Measurements from ENCODE around the gene UNC119. TPM values are rescaled to one million over a fixed set of nuclear protein-coding genes. Genes with fewer than 3 reads are reported as not detected.

UNC119 gene
- total RNA-seq, 1 donor from 2014 or later, result 59.1 TPM

GRCh38 chr17:28545787-28546415 lies 6.5 kb downstream of the UNC119 start:
- H3K36me3 Mint-ChIP-seq (ENCODE audit: low read depth), result no peaks in the 10 kb centered on the region
- H3K4me1 Mint-ChIP-seq, result peaks cover 14% of the 10 kb centered on the region
- H3K4me3 Mint-ChIP-seq, result no peak overlapping the region
- DNase-seq (ENCODE audit: low read depth, low spot score), result no peak
- TF ChIP-seq CTCF (conservative IDR thresholded peaks at IDR 0.05), result no peak
- no peaks in the 10 kb centered on the region for H3K9me3 Mint-ChIP-seq
- H3K27me3 Mint-ChIP-seq (ENCODE audit: low read depth), result no peaks in the 10 kb centered on the region
- H3K27ac Mint-ChIP-seq (ENCODE audit: unreplicated experiment), result peak overlapping the region; percentile 35

GRCh38 chr17:28545141-28545503 lies 7.3 kb downstream of the UNC119 start:
- Mint-ChIP-seq H3K4me1 (peaks cover 6% of the 10 kb centered on the region), H3K27ac (ENCODE audit: unreplicated experiment) (no peak overlapping the region), H3K9me3 (no peaks in the 10 kb centered on the region), H3K4me3 (no peak overlapping the region), H3K36me3 (ENCODE audit: low read depth) (no peaks in the 10 kb centered on the region), H3K27me3 (ENCODE audit: low read depth) (no peaks in the 10 kb centered on the region)
- TF ChIP-seq CTCF (conservative IDR thresholded peaks at IDR 0.05), result no peak
- DNase-seq (ENCODE audit: low read depth, low spot score), result no peak

GRCh38 chr17:28544402-28545140 lies 7.9 kb downstream of the UNC119 start:
- DNase-seq (ENCODE audit: low read depth, low spot score), result no peak
- Mint-ChIP-seq H3K9me3 (no peaks in the 10 kb centered on the region), H3K27ac (ENCODE audit: unreplicated experiment) (no peak overlapping the region), H3K4me3 (no peak overlapping the region), H3K4me1 (peaks cover 4% of the 10 kb centered on the region), H3K27me3 (ENCODE audit: low read depth) (no peaks in the 10 kb centered on the region), H3K36me3 (ENCODE audit: low read depth) (no peaks in the 10 kb centered on the region)
- TF ChIP-seq CTCF (conservative IDR thresholded peaks at IDR 0.05), result no peak

- Mint-ChIP-seq H3K9me3 (no peaks in the 10 kb centered on the region), H3K27me3 (ENCODE audit: low read depth) (peaks cover 4% of the 10 kb centered on the region), H3K27ac (ENCODE audit: unreplicated experiment) (no peak overlapping the region), H3K36me3 (ENCODE audit: low read depth) (no peaks in the 10 kb centered on the region), H3K4me3 (no peak overlapping the region), H3K4me1 (no peaks in the 10 kb centered on the region)
- TF ChIP-seq CTCF (conservative IDR thresholded peaks at IDR 0.05), result no peak
- DNase-seq (ENCODE audit: low read depth, low spot score), result no peak
These were observed 11.0 kb downstream of the UNC119 start for GRCh38 chr17:28541439-28541838.

- Mint-ChIP-seq H3K27ac (ENCODE audit: unreplicated experiment) (no peak overlapping the region), H3K9me3 (no peaks in the 10 kb centered on the region), H3K4me3 (no peak overlapping the region), H3K27me3 (ENCODE audit: low read depth) (peaks cover 4% of the 10 kb centered on the region), H3K36me3 (ENCODE audit: low read depth) (no peaks in the 10 kb centered on the region), H3K4me1 (no peaks in the 10 kb centered on the region)
- no peak for TF ChIP-seq CTCF (conservative IDR thresholded peaks at IDR 0.05)
- DNase-seq (ENCODE audit: low read depth, low spot score), result no peak
These were observed 12.2 kb downstream of the UNC119 start for GRCh38 chr17:28540231-28540630.

All from neural crest cell (in vitro differentiated cells).